ENCODE measurements around the gene SETBP1.

Gene SETBP1

DNA sequence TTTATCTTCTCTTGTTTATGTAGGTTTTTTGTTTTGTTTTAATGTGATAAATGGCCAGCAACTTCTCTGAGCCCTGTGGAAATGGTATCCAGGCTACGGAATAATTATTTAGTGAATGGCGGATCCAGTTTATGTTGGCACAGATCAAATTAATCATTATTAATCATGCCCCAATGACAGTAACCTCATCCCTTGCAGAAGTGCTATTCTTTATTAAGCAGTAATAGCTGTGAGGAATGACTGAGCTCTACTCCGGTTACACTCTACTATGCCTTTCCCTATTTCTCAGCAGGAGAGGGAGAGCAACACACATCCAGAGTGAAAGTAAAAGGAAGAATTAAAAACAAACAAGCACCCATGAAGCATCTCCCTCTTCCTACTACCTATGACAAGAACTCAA is 84.8 kb downstream of the SETBP1 start:
- DNase-seq, result no peak

DNA sequence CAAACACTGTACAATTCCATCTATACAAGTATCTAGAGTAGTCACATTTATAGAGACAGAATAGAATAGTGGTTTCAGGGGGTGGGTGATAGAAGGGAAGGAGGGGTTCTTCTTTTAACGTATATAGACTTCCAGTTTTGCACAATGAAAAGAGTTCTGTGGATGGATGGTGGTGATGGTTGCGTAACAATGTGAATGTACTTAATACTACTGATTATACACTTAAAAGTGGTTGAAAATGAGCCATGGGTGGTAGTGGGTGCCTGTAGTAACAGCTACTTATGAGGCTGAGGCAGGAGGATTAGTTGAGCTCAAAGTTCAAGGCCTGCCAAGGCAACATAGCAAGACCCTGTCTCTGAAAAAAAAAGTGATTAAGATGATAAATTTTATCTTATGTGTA is 85.8 kb downstream of the SETBP1 start:
- no peak for DNase-seq

DNA sequence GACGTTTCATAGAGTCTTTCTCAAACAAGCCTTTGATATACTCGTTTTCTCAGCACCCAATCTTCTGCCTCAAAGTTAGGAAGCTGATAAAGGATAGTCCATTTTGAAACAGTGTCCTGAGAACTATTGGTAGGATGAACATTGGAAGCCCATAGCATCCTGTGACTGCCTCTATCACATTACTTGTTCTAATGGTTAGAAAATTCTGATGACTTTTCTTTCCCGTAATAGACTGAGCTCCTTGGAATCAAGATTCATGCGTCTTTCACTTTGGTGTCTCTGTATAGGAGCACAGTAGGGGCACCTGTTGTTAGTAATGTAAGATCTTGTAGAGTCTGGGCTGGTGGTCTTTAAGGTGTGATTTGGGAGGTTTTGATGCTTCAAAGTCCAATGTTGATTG is 87.1 kb downstream of the SETBP1 start:
- no peak for DNase-seq

DNA sequence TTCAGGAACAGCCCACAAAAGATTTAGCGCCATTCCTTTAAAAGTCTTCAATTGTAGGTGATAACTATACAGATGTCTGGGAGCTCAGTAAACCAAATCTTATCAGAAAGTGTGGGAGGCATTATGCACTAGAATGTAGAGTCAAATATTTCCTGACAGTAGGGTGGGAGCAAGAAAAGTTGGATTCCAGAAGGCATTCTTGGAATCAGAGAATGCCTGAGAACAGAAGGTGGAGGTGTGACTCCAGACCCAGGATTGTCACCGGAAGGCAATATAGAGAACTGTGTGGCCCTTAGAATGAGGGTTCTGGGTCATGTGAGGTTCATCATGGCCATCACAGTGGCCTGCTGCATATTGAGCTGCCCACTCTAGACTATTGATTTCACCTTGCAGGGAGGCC is 90.0 kb downstream of the SETBP1 start:
- DNase-seq, result no peak

DNA sequence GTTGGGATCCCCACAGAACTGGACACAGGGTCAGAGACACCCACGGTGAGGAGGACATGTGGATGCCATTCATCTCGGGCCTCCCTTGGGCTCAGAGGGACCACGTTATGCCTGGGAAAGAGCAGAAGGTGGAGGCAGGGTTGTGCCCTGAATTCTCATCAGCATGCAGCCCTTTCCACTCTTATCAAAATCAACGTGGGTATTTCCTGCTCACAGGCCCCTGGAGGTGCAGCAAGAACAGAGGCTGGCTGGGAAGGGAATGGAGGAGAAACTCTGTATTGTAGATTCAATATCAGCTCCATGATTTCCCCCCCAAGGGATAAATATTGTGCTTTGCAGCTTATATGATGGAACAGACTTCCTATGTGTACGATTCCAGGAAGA is 90.9 kb downstream of the SETBP1 start:
- DNase-seq, result no peak

DNA sequence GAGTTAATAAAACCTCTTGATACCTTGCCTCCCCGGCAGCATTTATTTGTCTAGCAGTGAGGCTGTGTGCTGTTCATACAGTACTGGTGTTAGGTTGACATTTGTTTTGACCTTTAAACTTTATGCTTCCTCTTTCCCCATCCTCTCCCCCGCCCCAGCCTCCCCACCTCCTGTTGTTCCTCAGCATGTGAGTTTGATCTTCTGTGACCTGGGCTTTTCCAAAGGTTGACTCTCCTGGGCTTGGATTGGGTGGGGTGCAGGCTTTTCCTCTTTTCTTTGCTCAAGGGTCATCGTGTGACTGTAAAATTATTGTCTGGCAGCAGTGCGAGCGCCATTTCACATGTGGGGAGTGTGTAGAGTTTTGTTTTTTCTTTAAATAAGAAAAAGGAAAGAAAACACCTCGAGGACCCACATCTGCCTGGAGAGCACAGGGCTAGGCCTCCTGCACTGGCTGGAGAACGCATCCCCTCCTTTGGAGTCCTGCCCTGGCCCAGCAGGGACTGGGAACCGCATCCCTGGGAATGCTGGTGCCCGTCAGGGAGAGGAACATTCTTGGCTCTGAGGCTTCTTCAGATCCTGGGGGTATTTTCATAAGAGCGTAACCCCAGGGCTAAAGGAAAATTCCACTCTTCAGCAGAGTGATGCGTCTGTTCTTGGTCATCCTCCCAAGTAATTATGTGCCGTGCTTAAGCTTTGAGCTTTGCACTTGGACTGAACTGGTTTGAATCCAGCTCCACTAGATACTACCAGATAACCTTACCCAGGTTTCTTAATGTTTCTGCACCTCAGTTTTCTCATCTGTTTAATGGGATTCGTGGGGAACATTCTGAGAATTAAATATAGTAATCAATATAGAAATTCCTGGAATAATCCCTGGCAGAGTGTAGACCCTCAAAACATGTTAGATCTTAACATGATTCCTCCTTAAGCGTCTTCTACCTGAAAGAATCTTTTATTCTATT is 91.5 kb downstream of the SETBP1 start:
- DNase-seq, result no peak

DNA sequence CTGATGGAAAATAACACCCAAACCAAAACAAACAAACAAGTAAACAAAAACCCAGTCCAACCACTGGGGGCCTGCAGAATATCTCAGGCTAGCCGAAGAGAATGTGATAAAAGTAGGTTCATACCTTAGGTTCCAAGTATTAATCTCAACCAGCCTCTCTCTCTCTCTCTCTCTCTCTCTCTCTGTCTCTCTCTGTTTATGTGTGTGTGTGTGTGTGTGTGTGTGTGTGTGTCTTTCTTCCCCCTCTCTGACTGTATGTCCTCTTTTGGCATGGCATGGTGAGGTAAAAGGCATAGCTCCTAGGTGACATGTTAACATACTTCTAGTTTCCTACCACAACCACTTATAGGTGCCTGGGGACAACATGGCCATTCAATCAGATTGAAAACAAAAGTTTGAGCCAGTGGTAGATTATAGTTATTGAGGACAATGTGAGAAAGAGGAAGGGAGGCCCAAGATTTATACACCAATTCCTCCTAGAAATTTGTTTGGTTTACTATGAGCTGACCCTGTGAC is 93.0 kb downstream of the SETBP1 start:
- DNase-seq, result no peak

DNA sequence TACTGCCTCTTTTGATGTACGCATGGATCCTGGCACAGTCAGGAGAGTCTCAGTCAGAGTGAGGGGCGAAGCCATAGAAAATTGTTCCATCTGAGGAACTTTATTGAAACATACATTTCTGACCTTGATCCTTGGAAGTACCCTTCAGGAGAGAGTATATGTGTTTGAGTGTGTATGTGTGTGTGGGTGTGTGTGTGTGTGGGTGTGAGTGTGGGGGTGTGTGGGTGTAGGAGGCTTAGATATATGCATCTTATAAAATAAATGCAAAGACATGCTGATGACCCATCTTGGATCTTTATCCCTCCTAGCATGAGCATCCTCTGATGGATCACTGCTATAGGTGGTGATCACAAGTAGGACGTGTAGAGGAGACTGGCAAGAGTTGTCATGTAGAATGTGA is 93.5 kb downstream of the SETBP1 start:
- no peak for DNase-seq

DNA sequence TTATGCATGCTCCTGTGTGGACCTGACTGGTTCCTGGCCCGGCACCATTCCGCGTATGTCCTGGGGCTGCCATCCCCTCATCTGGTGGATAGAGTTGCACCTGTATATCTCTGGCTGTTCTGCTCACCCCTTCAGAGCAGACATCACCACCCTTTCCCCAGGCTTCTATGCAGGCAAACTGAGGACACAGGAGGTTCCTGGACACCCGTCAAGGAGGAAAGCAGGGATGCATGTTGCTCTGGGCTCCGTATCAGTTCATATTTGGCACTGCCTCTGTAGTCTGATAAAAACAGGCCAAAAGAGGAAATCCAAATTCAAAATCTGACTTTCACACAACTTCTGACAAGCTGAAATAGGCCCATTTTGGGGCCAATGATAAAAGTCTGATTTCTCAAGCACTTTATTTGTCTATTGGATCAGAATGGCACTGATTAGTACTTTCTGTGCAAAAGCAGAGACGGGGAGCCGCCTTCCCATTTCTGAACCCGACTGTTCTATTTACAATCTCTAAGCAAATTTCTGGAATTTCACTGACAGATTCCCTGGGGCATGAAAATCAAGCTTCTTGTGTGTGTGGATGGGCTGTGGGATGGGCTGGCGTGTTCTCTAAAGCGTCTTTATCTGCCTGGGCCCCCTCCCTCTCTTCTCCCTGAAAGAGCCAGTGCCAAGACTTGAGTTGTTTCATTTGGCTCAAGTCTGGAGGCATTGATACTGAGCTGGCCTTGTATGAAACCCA is 96.9 kb downstream of the SETBP1 start:
- DNase-seq, result no peak

DNA sequence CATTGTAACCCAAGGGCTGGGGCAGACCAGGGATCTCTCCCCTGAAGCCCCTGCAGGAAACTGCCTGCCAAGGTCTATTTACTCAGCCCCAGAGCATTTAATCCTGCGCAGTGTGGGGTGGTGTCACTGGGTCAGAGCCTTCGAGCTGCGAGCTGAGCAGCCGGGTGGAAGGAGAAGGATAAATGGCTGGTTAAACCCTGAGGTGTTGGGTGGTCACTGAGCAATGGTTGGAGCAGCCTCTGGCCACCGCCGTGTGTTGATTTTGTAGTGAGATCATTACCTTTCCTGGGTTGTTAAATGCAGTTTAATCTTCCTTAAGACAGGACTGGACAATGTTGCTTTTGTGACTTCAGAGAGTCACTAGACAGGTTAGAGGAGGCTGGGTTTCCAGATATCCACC is 98.1 kb downstream of the SETBP1 start:
- DNase-seq, result no peak

DNA sequence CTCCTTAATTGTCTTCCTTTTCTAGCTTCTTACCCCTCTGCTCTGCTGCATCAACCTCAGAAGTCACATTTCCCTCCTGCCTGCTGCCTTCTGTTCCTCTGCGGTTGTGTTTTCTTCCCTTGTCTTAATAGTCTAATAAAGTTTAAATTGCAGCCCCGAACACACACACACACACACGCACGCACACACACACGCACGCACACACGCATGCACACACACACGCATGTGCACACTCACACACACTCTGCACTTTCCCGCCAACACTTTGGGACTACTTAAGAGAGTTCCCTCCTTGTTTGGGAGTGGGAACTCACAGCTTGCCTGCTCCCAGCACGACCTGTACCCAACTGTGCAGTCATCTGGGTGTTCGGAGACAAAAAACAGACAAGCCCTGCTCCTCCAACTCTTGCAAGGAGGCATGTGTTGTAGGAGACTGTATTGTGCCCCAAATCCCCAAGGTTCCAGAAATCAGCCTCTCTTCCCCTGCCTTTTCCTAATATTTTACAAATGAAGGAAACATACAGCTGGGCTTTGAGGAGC is 99.1 kb downstream of the SETBP1 start:
- no peak for DNase-seq

DNA sequence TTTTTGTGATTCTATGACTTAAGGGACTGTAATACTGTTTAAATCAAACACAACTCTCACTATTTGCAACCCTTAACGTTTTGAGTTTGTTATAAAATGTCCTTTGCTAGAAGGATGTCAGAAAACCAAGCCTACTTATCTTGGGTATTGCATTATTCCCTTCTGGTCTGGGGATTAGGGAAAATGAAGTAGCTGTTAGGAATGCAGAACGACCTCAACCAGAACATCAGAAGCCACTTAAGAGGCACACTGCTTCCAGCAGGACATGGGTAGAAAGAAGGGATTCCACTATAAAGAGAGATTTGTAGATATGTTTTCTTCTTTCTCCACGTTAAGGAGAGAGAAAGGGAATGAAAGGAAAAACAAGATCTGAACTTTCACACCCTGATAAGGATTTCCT is 101.2 kb downstream of the SETBP1 start:
- no peak for DNase-seq

DNA sequence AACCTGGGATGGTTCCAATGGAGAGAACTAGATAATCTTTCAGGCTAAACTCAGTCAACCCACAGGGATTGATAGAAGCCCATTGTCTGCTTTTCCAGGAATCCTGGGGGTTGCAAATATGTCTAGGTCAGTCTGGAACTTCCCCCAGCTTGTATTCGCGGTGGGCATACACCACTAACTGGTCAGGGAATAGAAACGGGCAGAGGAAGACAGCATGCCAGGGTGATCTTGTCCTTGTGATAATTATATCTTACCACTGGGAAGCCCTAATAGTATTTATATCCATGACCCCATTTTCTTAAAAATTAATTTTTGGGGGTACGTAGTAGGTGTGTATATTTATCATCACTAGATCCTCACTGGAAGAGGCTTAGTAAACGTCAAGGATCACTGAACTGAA is 101.9 kb downstream of the SETBP1 start:
- no peak for DNase-seq

DNA sequence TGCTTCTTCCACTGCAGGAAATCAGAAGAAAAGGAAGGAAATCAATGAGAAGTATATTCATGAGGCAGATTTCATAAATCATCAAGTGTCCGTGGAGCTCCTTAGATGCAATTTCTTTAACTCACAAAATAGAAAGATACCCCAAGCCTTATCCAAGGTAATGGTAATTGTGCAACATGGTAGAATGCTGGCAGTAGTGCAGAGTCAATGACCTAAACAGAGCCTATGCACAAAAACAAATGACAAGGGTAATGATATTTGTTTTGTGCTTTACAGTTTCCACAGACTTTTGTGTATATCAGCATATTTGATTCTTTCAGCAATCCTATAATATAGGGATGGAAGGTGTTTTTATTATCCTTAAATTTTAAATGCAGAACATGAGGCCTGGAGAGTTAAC is 102.7 kb downstream of the SETBP1 start:
- no peak for DNase-seq

DNA sequence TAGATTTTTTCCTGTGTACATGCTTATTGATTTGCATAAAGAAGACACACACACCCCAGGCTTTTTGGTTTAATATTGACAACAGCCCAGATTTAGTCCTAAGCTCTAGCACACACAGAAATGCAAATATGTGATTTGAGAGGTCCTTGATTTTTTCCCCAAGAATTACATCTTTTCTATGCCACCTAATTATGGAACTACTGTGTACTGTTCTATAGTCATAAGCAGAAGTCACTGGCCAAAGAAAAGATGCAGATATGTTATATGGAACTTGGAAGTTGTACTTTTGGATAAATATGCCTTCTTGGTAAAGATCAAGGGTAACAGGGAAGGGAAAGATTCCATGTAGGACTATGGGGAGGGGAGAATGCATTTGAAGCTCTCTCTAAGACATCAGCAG is 105.6 kb downstream of the SETBP1 start:
- no peak for DNase-seq

DNA sequence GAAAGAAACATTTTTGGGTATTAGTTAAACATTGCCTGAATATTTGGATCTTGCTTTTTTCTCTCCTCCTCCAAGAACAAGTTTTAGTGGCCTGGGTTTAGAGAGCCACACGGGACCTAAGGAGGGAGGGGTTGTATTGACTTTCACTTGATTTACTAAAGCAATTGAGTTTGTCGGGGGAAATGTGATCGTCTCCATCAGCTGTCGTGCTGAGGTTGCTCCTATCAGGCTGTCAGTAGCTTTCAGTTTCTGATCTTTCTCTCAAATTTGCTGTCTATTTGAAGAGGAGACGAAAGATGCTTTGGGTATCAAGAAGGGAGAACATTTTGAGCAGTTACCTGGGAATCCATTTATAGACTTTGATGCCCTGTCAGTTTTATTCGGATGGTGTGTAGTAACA is 106.0 kb downstream of the SETBP1 start:
- DNase-seq, result no peak

DNA sequence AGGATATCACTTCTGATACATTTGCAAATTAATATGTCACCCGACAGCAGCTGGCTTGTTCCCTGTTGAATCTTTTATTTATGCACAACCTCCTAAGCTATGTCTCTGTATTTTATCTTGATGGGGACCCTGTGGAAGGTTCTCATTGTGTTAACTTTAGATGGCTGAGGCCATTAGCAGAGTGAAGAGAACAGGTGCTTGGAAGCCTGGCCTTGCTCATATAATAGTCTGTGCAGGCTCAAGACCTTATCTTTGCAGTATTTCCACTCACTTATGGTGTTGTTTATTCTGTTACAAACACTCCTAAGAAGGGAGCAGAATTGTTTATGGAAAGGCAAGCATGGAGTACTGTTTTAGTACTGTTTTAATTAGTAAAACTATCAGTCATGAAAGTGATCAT is 107.6 kb downstream of the SETBP1 start:
- DNase-seq, result no peak

DNA sequence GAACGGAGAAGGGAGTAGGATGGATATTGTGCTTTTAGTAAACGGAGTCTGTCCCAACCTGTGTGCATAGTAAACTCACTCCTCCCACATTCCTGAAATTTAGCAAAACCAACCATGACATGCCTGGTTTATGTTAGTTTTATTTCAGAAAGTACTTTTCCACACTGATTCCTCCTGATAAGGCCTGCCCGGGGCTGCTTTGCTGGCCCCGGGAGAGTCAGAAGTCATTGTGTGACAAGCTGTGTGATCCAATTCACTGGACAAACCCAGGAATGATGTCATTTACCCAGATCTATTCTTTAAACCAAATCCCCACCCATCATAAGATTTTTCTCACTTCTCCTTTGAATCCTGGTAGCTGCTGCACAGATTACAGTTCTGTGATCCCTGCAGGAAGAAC is 109.0 kb downstream of the SETBP1 start:
- DNase-seq, result no peak

DNA sequence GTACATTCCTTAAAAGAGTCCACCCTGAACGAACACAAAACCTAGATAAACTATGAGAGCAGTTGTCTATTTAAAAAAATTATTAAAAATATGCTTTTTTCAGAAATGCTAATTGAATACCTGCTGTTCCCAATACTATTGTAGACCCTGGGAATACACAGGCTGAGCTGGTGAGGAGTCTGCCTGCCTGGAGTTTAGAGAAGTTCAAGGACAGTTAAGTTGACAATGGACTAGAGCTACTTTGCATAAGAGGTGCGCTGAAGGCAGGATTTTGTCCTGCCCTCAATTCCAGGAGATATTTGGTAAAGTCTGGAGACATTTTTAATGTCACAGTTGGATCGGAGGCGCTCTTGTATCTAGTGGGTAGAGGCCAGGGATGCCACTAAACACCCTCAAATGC is 110.2 kb downstream of the SETBP1 start:
- no peak for DNase-seq

DNA sequence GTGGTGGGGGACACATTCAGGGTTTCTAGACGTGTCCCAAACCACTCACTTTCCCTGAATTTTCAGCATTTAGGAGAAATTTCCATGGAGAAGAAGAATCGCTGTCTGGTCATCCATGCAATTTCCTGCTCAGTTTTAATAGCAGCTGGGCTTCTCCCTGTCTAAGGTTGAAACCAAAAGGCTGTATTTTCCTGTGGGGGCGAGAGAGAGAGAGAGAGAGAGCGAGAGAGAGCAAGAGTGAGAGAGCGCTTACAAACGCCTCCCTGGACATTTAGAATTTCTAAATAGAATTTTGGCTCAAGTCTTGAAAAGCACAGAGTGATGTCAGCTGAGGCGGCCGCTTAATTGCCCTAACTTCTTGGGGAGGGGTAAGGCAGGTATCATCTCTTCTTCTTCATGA is 110.8 kb downstream of the SETBP1 start:
- DNase-seq, result no peak

DNA sequence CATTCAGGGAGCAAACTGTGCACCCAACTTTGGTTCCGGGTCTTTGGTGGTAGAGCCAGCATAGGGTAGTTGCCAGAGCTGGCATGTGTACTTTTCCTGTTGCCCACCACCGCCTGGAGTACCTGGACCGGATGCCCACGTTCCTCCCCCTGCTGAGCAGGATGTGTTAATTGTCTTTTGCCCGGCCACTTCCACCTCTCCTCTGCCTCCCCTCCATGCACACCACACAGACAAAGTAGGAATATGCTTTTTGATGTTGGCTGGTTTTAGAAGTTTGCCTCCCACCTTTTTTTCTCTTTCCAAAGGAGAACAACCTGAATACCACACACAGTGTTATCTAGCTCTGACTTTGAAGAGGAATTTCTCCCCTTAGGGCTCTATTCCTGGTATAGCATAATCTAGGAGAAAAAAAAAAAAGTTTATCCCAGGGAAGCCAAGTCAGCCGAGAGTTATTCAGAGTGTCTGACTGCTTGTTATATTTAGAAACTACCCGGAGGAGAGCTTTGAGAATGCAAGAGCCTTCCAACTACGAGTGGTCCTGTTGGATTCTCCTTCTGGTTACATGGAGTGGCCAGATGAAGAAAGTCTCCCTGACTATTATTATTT is 111.9 kb downstream of the SETBP1 start:
- no peak for DNase-seq

DNA sequence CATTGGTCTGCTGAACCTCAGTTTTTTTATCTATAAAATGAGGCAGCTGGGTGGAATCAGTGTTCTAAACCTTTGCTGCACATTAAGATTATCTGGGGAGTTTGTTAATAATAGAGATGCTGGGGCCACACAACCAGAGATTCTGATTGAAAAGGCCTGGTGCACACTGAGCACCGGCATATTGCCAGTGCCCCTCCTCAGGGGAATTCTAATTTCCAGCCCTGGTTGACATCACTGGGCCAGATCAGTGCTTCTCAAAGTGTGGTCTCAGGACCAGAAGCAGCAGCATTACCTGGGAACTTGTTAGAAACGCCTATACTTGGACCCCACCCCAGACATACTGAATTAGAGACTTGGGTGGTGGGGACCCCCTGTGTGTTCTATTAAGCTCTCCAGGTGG is 112.5 kb downstream of the SETBP1 start:
- no peak for DNase-seq

DNA sequence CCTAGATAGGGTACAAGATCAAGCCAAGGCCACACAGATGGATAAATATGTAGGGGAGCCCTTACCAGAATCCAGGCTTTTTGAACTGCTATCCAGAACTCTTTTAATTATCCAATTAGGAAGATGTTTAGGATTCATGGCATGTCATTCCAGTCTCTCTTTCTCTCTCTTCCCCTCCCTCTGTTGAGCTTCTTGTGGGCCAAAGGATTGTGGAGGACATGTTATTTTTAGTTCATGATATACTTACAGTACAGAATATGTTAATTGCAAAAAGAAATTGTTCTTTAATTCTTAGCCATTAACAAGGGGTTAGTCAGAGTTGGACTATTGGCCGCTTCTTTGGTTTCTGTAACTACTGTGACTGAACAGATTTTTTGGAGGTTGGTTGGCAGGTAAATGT is 113.0 kb downstream of the SETBP1 start:
- DNase-seq, result no peak
